Neutrophil (primary cell): Measurements from ENCODE around the gene RAB33B.
A peak's percentile ranks its signal among the peaks of the same experiment; 100 is the strongest.
"Not testable (repeated sequence)": the region's sequence is repeated elsewhere in the genome, so short reads cannot be mapped to it uniquely, and the experiment has no call there.

Experiments used
- H3K27ac ChIP-seq: fragments of 200-600 bp; sonication (generic); 2 replicates; pipeline ENCODE4 v1.5.1; 2016; ENCODE audit warnings: mild to moderate bottlenecking, moderate library complexity
- H3K27me3 ChIP-seq: fragments of 200-600 bp; sonication (generic); 2 replicates; pipeline ENCODE4 v1.6.0; 2016; ENCODE audit warnings: mild to moderate bottlenecking
- H3K36me3 ChIP-seq: fragments of 200-600 bp; sonication (generic); 2 replicates; pipeline ENCODE4 v1.5.1; 2017
- H3K4me1 ChIP-seq, 2 experiments: fragments of 200-600 bp in 1 of 2; sonication (generic) in 1 of 2; 1 replicate in 1 of 2; 2 replicates in 1 of 2; pipeline versions ENCODE4 v1.5.1 to v1.6.1; 2013 to 2016; ENCODE audit warnings: low read depth in 1 of 2, low read length in 1 of 2, mild to moderate bottlenecking in 1 of 2, moderate library complexity in 1 of 2; ENCODE audit not compliant: control insufficient read depth in 1 of 2, insufficient read depth in 1 of 2
- H3K4me3 ChIP-seq, 2 experiments: fragments of 200-600 bp in 1 of 2; sonication (generic) in 1 of 2; 1 replicate in 1 of 2; 2 replicates in 1 of 2; pipeline ENCODE4 v1.5.1; 2013 to 2016; ENCODE audit warnings: low read depth in 1 of 2, low read length in 1 of 2, mild to moderate bottlenecking in 1 of 2, moderate library complexity in 1 of 2
- H3K9me3 ChIP-seq: fragments of 200-600 bp; sonication (generic); 2 replicates; pipeline ENCODE4 v1.5.1; 2016
- CTCF ChIP-seq: fragments of 200-600 bp; sonication (generic); IDR thresholded peaks from 2 replicates; pipeline ENCODE4 v1.5.1; 2016; ENCODE audit warnings: antibody characterized with exemption

RAB33B gene

GRCh38 chr4:139465922-139466321 lies 12.0 kb downstream of the RAB33B start:
- Histone ChIP-seq H3K27me3 (no peaks in the 10 kb centered on the region), H3K27ac (no peak overlapping the region), H3K9me3 (no peaks in the 10 kb centered on the region), H3K4me1 (peaks cover 22 to 34% of the 10 kb centered on the region in 2 experiments), H3K4me3 (no peak overlapping the region), H3K36me3 (peaks cover 6% of the 10 kb centered on the region)
- no peak for TF ChIP-seq CTCF

GRCh38 chr4:139468756-139469155 lies 14.8 kb downstream of the RAB33B start:
- not testable (repeated sequence) for H3K27me3 ChIP-seq, H3K9me3 ChIP-seq, H3K27ac ChIP-seq, H3K4me3 ChIP-seq
- Histone ChIP-seq H3K36me3 (peaks cover 15% of the 10 kb centered on the region), H3K4me1 (peaks cover 15 to 18% of the 10 kb centered on the region in 2 experiments)

- H3K4me1 ChIP-seq = peaks cover 15 to 18% of the 10 kb centered on the region in 2 experiments
- peaks cover 20% of the 10 kb centered on the region for H3K36me3 ChIP-seq
- H3K27ac ChIP-seq = no peak overlapping the region
- no peaks in the 10 kb centered on the region for H3K27me3 ChIP-seq
- no peak overlapping the region for H3K4me3 ChIP-seq
- H3K9me3 ChIP-seq = no peaks in the 10 kb centered on the region
- TF ChIP-seq CTCF = no peak
Measured at GRCh38 chr4:139469216-139469615, 15.3 kb downstream of the RAB33B start.

- H3K36me3 ChIP-seq = peaks cover 26% of the 10 kb centered on the region
- H3K27me3 ChIP-seq = no peaks in the 10 kb centered on the region
- H3K4me3 ChIP-seq = no peak overlapping the region
- peaks cover 15 to 18% of the 10 kb centered on the region in 2 experiments for H3K4me1 ChIP-seq
- no peak for TF ChIP-seq CTCF
- peak overlapping the region; percentile 73 for H3K27ac ChIP-seq
- no peaks in the 10 kb centered on the region for H3K9me3 ChIP-seq
Measured at GRCh38 chr4:139469869-139470268, 15.9 kb downstream of the RAB33B start.

- Histone ChIP-seq H3K27me3 (no peaks in the 10 kb centered on the region), H3K9me3 (no peaks in the 10 kb centered on the region), H3K4me1 (peaks cover 15 to 18% of the 10 kb centered on the region in 2 experiments), H3K4me3 (no peak overlapping the region), H3K36me3 (peaks cover 29% of the 10 kb centered on the region), H3K27ac (peak overlapping the region; percentile 73)
- no peak for TF ChIP-seq CTCF
Measured at GRCh38 chr4:139470295-139470694, 16.4 kb downstream of the RAB33B start.

- Histone ChIP-seq H3K4me3 (peak overlapping the region in 1 of 2 experiments; percentile 7), H3K9me3 (no peaks in the 10 kb centered on the region), H3K27ac (peak overlapping the region; percentile 73), H3K27me3 (no peaks in the 10 kb centered on the region), H3K36me3 (peaks cover 30% of the 10 kb centered on the region), H3K4me1 (peaks cover 15 to 18% of the 10 kb centered on the region in 2 experiments)
- TF ChIP-seq CTCF = no peak
Measured at GRCh38 chr4:139470997-139471665, 17.2 kb downstream of the RAB33B start.
